ENCODE data around the gene DCAF6. TPM values are rescaled to one million over a fixed set of nuclear protein-coding genes. Genes with fewer than 3 reads are reported as not detected.

Gene DCAF6
- total RNA-seq, 2 experiments from 2014 or later = 23.2 to 30.6 TPM

GRCh38 chr1:167955915-167956314 is 19.4 kb downstream of the DCAF6 start:
- Histone ChIP-seq H3K27ac (ENCODE audit: low read depth, low read length, poor library complexity, severe bottlenecking) (no peak overlapping the region), H2AFZ (ENCODE audit: low read length) (no peak overlapping the region), H3K4me2 (ENCODE audit: low read length) (no peak overlapping the region), H3K36me3 (ENCODE audit: insufficient read depth, low read length) (peaks cover 33% of the 10 kb centered on the region), H3K9me2 (ENCODE audit: insufficient read depth, low read length) (no peaks in the 10 kb centered on the region), H3K4me3 (ENCODE audit: low read depth, low read length, poor library complexity, severe bottlenecking) (no peak overlapping the region), H3K4me1 (ENCODE audit: insufficient read depth, low read length, poor library complexity, severe bottlenecking) (no peaks in the 10 kb centered on the region), H3K79me2 (ENCODE audit: insufficient read depth, low read depth, low read length) (peaks cover 19% of the 10 kb centered on the region; the same call in 1 of the 2 replicates), H4K20me1 (ENCODE audit: insufficient read depth, low read length) (no peaks in the 10 kb centered on the region), H3K9me3 (ENCODE audit: low read length) (no peaks in the 10 kb centered on the region)
- ChIA-PET CTCF (ENCODE audit: unreplicated experiment) (no interaction called here), POLR2A (interaction anchor here (0.6 kb wide), 1 partner anchor 112 kb away, joined by 3 read pairs; no protein-coding TSS in a partner anchor)
- no peak for DNase-seq (ENCODE audit: low spot score)
- intact Hi-C loops (cut with micrococcal nuclease; ENCODE audit: unreplicated experiment) = no loop called here
- no peak for TF ChIP-seq EZH2phosphoT487 (IDR thresholded peaks at IDR 0.05; ENCODE audit: borderline replicate concordance, low read depth, low read length)
- BruUV-seq (replicated peaks) = no TSS peak

DNA sequence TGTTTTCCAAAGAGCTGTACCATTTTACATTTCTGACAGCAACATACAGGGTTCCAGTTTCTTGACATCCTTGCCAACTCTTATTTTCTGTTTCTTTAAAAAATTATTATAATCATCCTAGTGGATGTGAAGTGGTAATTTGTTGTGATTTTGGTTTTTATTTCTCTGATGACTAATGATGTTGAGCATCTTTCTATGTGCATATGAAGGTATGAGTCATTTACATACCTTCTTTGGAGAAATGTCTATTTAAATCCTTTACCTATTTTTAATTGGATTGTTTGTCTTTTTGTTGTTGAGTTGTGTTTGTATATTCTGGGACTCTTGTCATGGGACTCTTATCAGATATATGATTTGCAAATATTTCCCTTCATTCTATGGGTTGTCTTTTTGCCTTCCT is 21.2 kb downstream of the DCAF6 start:
- CTCF ChIA-PET (ENCODE audit: unreplicated experiment) = no interaction called here
- intact Hi-C loops (cut with micrococcal nuclease; ENCODE audit: unreplicated experiment) = no loop called here
- no peaks in the 10 kb centered on the region for H3K9me3 ChIP-seq (ENCODE audit: low read length)
- POLR2A ChIA-PET = no interaction called here
- no peak overlapping the region for H3K4me2 ChIP-seq (ENCODE audit: low read length)
- H3K27ac ChIP-seq (ENCODE audit: low read depth, low read length, poor library complexity, severe bottlenecking) = no peak overlapping the region
- H3K9me2 ChIP-seq (ENCODE audit: insufficient read depth, low read length) = no peaks in the 10 kb centered on the region
- H3K4me3 ChIP-seq (ENCODE audit: low read depth, low read length, poor library complexity, severe bottlenecking) = no peak overlapping the region
- H3K79me2 ChIP-seq (ENCODE audit: insufficient read depth, low read depth, low read length) = peaks cover 13% of the 10 kb centered on the region; the same call in 1 of the 2 replicates
- no TSS peak for BruUV-seq (replicated peaks)
- no peaks in the 10 kb centered on the region for H3K4me1 ChIP-seq (ENCODE audit: insufficient read depth, low read length, poor library complexity, severe bottlenecking)
- no peaks in the 10 kb centered on the region for H4K20me1 ChIP-seq (ENCODE audit: insufficient read depth, low read length)
- H2AFZ ChIP-seq (ENCODE audit: low read length) = no peak overlapping the region
- H3K36me3 ChIP-seq (ENCODE audit: insufficient read depth, low read length) = peaks cover 28% of the 10 kb centered on the region
- TF ChIP-seq, protein P1, sequence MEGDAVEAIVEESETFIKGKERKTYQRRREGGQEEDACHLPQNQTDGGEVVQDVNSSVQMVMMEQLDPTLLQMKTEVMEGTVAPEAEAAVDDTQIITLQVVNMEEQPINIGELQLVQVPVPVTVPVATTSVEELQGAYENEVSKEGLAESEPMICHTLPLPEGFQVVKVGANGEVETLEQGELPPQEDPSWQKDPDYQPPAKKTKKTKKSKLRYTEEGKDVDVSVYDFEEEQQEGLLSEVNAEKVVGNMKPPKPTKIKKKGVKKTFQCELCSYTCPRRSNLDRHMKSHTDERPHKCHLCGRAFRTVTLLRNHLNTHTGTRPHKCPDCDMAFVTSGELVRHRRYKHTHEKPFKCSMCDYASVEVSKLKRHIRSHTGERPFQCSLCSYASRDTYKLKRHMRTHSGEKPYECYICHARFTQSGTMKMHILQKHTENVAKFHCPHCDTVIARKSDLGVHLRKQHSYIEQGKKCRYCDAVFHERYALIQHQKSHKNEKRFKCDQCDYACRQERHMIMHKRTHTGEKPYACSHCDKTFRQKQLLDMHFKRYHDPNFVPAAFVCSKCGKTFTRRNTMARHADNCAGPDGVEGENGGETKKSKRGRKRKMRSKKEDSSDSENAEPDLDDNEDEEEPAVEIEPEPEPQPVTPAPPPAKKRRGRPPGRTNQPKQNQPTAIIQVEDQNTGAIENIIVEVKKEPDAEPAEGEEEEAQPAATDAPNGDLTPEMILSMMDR (conservative IDR thresholded peaks at IDR 0.05; ENCODE audit: low read length) = no peak
- TF ChIP-seq EZH2phosphoT487 (IDR thresholded peaks at IDR 0.05; ENCODE audit: borderline replicate concordance, low read depth, low read length) = no peak
- no peak for DNase-seq (ENCODE audit: low spot score)

GRCh38 chr1:167964646-167965045 is 28.2 kb downstream of the DCAF6 start:
- Histone ChIP-seq H4K20me1 (ENCODE audit: insufficient read depth, low read length) (no peaks in the 10 kb centered on the region), H3K4me2 (ENCODE audit: low read length) (no peak overlapping the region), H3K36me3 (ENCODE audit: insufficient read depth, low read length) (peaks cover 6% of the 10 kb centered on the region; the same call in 1 of the 2 replicates), H3K9me3 (ENCODE audit: low read length) (no peaks in the 10 kb centered on the region), H3K9me2 (ENCODE audit: insufficient read depth, low read length) (no peaks in the 10 kb centered on the region), H3K4me3 (ENCODE audit: low read depth, low read length, poor library complexity, severe bottlenecking) (no peak overlapping the region), H2AFZ (ENCODE audit: low read length) (no peak overlapping the region), H3K4me1 (ENCODE audit: insufficient read depth, low read length, poor library complexity, severe bottlenecking) (no peaks in the 10 kb centered on the region), H3K79me2 (ENCODE audit: insufficient read depth, low read depth, low read length) (peaks cover 8% of the 10 kb centered on the region; the same call in 1 of the 2 replicates), H3K27ac (ENCODE audit: low read depth, low read length, poor library complexity, severe bottlenecking) (no peak overlapping the region)
- CTCF ChIA-PET (ENCODE audit: unreplicated experiment) = no interaction called here
- POLR2A ChIA-PET = no interaction called here
- intact Hi-C loops (cut with micrococcal nuclease; ENCODE audit: unreplicated experiment) = no loop called here
- no peak for DNase-seq (ENCODE audit: low spot score)
- no TSS peak for BruUV-seq (replicated peaks)
- TF ChIP-seq, protein P1 (conservative IDR thresholded peaks at IDR 0.05; ENCODE audit: low read length) = no peak
- TF ChIP-seq EZH2phosphoT487 (IDR thresholded peaks at IDR 0.05; ENCODE audit: borderline replicate concordance, low read depth, low read length) = no peak
